Fibroblast of villous mesenchyme (primary cell): ENCODE data around the gene AATK. TPM values are rescaled to one million over a fixed set of nuclear protein-coding genes. Genes with fewer than 3 reads are reported as not detected.

Source experiments
- DNase-seq: peaks from one replicate; pipeline ENCODE4 v3.0.0-alpha.2; 2010; ENCODE audit warnings: low read depth
- H3K4me3 ChIP-seq: 2 replicates; pipeline ENCODE4 v1.5.1; 2011; ENCODE audit warnings: low read depth, mild to moderate bottlenecking, low read length
- CTCF ChIP-seq: IDR thresholded peaks from 2 replicates; pipeline ENCODE4 v1.5.1; 2012; ENCODE audit warnings: low read depth, mild to moderate bottlenecking, low read length; ENCODE audit not compliant: insufficient read depth
- total RNA-seq: library from RNA; depleted of rRNA; stranded (reverse); fragments of >200 nt; gene quantifications from 2 replicates; pipeline ENCODE4 v1.2.3, GENCODE V29; 2012

The AATK gene
- total RNA-seq, 1 donor, result under 0.01 TPM

GRCh38 chr17:81101614-81102306, 64.3 kb downstream of the AATK start:
- H3K4me3 ChIP-seq, result no peak overlapping the region
- DNase-seq, result peak; percentile 73
- peak; percentile 100 for TF ChIP-seq CTCF

- DNase-seq, result no peak
- no peak overlapping the region for H3K4me3 ChIP-seq
- TF ChIP-seq CTCF, result no peak
Observed at GRCh38 chr17:81100668-81101067, 65.4 kb downstream of the AATK start.

GRCh38 chr17:81099888-81100287, 66.1 kb downstream of the AATK start:
- no peak overlapping the region for H3K4me3 ChIP-seq
- DNase-seq, result no peak
- TF ChIP-seq CTCF, result no peak

- DNase-seq, result peak; percentile 32
- TF ChIP-seq CTCF, result no peak
- peak overlapping the region; percentile 41 for H3K4me3 ChIP-seq
Observed at GRCh38 chr17:81097943-81098308, 68.1 kb downstream of the AATK start.

GRCh38 chr17:81097134-81097942, 68.7 kb downstream of the AATK start:
- peak; percentile 88 for DNase-seq
- TF ChIP-seq CTCF, result peak; percentile 73

GRCh38 chr17:81096741-81097133, 69.3 kb downstream of the AATK start:
- TF ChIP-seq CTCF, result no peak
- H3K4me3 ChIP-seq, result no peak overlapping the region
- peak; percentile 62 for DNase-seq

More at GRCh38 chr17:81097134-81097942, 68.7 kb downstream of the AATK start:
- peak overlapping the region; percentile 41 for H3K4me3 ChIP-seq
